Anterior cingulate cortex (tissue), 58 donors: ENCODE results near the gene SOX12.
"Not testable (repeated sequence)": the region's sequence is repeated elsewhere in the genome, so short reads cannot be mapped to it uniquely, and the experiment has no call there.

Source experiments
- DNase-seq, 58 donors: peaks; one replicate each; lab custom pipeline; 2025; lab: John Stamatoyannopoulos, UW

The SOX12 gene

GRCh38 chr20:375265-375889 is 50.0 kb downstream of the SOX12 start:
- no peak for DNase-seq

- no peak for DNase-seq
Measured at GRCh38 chr20:376089-376488, 50.7 kb downstream of the SOX12 start.

GRCh38 chr20:376750-377149 is 51.4 kb downstream of the SOX12 start:
- DNase-seq = no peak

- DNase-seq = not testable (repeated sequence)
Measured at GRCh38 chr20:377578-377977, 52.2 kb downstream of the SOX12 start.

GRCh38 chr20:378961-379336 is 53.6 kb downstream of the SOX12 start:
- DNase-seq = no peak
